Psoas muscle (tissue), 8 donors: ENCODE measurements around the gene AWAT2. TPM values are rescaled to one million over a fixed set of nuclear protein-coding genes. Genes with fewer than 3 reads are reported as not detected.

ENCODE experiments used
- ATAC-seq, 4 donors: fragments of 200-7000 bp; cut with Tn5 transposase; one replicate each; pipeline ENCODE4 v1.9.1; 2020; ENCODE audit warnings: moderate library complexity in 3 of 4, mild to moderate bottlenecking in 2 of 4
- DNase-seq, 2 donors: peaks; one replicate each; pipeline ENCODE4 v3.0.0-alpha.2; 2020
- H3K27ac ChIP-seq: fragments of 200-600 bp; one replicate; pipeline ENCODE4 v1.8.0; 2022
- H3K27me3 ChIP-seq, 3 donors: fragments of 200-600 bp in 1 of 3; one replicate each; pipeline versions ENCODE4 v1.6.1 to v1.8.0; 2013 to 2022; ENCODE audit warnings: low read length in 2 of 3, mild to moderate bottlenecking in 2 of 3, moderate library complexity in 1 of 3; ENCODE audit not compliant: insufficient read depth in 3 of 3
- H3K36me3 ChIP-seq, 2 donors: fragments of 200-600 bp in 1 of 2; one replicate each; pipeline versions ENCODE4 v1.6.1 to v1.8.0; 2013 to 2022; ENCODE audit warnings: low read depth in 1 of 2, mild to moderate bottlenecking in 1 of 2, moderate library complexity in 1 of 2; ENCODE audit not compliant: insufficient read depth in 1 of 2
- H3K4me1 ChIP-seq: fragments of 200-600 bp; one replicate; pipeline ENCODE4 v1.8.0; 2022
- H3K4me3 ChIP-seq: fragments of 200-600 bp; one replicate; pipeline ENCODE4 v1.8.0; 2022; ENCODE audit warnings: mild to moderate bottlenecking
- H3K9me3 ChIP-seq: fragments of 200-600 bp; one replicate; pipeline ENCODE4 v1.8.0; 2022
- WGBS, 3 donors: extraction: QIAGEN DNeasy Blood & Tissue Kit; methylation state at CpG; one replicate each; pipeline versions ENCODE4 v1.1.6 to v1.1.7; 2013; 5-methylcytosine and 5-hydroxymethylcytosine counted together
- intact Hi-C, 2 donors: fragments of 100-400 bp; cut with DNase I; formaldehyde crosslinking; loops; one replicate each; pipeline versions ENCODE4 v1.11.0 to v1.14.2; 2022
- polyA plus RNA-seq, 3 donors: library from polyadenylated mRNA; stranded (reverse); fragments of 200-250 nt; gene quantifications; one replicate each; pipeline ENCODE4 v1.2.3, GENCODE V29; 2013
- total RNA-seq, 4 donors: library from RNA; stranded (reverse); fragmentation: NEBNext Ultra II Directional in 2 of 4; extraction: Animal tissue kit (Norgen Biotek cat#: 25700) in 2 of 4; gene quantifications; one replicate each; pipeline versions ENCODE4 v1.2.1 to v1.2.4, GENCODE V29; 2021 to 2023
- TF ChIP-seq, protein P1 (sequence below): fragments of 200-600 bp; IDR thresholded peaks from one replicate; pipeline ENCODE4 v1.8.0; 2022; ENCODE audit warnings: antibody characterized with exemption
- donor health status: healthy with polysubstance abuse.
- donor health status: DM: no; HTN: no; CAD: no; lungs with moderate emphysema.
- donor health status: Bipolar disorder and iron deficiency.
- donor health status: healthy.
- donor health status: DM: yes; HTN: yes; CAD: no.
- donor health status: DM: no; HTN: no; CAD: no.
- donor health status: DM: no; HTN: no; CAD: no.
- donor health status: DM: yes; HTN: yes; CAD: no.

The AWAT2 gene
- total and polyA plus RNA-seq, 7 donors = not detected

DNA sequence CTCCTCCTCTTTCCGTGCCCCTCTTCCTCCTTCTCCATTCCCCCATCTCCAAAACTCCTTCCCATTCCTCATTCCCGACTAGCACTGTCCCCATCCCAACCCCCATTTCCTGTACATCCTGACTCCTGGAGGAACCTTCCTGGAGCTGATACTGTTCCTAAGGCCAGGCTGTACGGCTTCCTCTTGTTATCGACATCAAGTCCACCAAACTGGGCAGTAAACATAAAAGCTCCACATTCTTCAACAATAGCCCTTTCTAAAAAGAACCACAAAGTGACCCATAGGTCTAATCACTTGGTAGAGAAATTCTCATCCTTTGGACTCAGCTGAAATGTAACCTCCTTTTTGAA, 22.9 kb downstream of the AWAT2 start:
- ATAC-seq = no peak
- Histone ChIP-seq H3K27ac (no peak overlapping the region), H3K36me3 (no peaks in the 10 kb centered on the region), H3K4me3 (no peak overlapping the region), H3K9me3 (no peaks in the 10 kb centered on the region), H3K4me1 (no peaks in the 10 kb centered on the region), H3K27me3 (peaks cover 0 to 34% (median 0%) of the 10 kb centered on the region in 3 donors)
- DNase-seq = no peak
- TF ChIP-seq, protein P1, sequence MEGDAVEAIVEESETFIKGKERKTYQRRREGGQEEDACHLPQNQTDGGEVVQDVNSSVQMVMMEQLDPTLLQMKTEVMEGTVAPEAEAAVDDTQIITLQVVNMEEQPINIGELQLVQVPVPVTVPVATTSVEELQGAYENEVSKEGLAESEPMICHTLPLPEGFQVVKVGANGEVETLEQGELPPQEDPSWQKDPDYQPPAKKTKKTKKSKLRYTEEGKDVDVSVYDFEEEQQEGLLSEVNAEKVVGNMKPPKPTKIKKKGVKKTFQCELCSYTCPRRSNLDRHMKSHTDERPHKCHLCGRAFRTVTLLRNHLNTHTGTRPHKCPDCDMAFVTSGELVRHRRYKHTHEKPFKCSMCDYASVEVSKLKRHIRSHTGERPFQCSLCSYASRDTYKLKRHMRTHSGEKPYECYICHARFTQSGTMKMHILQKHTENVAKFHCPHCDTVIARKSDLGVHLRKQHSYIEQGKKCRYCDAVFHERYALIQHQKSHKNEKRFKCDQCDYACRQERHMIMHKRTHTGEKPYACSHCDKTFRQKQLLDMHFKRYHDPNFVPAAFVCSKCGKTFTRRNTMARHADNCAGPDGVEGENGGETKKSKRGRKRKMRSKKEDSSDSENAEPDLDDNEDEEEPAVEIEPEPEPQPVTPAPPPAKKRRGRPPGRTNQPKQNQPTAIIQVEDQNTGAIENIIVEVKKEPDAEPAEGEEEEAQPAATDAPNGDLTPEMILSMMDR = no peak
- intact Hi-C loops = loop anchor here in 1 of 2 donors (5.0 kb wide), 1 partner anchor 410 kb away; the partner anchor contains the start of gene EDA
- WGBS, 3 donors = 57 to 61% (median 60%) methylated on average over 4 of the region's 4 CpGs

DNA sequence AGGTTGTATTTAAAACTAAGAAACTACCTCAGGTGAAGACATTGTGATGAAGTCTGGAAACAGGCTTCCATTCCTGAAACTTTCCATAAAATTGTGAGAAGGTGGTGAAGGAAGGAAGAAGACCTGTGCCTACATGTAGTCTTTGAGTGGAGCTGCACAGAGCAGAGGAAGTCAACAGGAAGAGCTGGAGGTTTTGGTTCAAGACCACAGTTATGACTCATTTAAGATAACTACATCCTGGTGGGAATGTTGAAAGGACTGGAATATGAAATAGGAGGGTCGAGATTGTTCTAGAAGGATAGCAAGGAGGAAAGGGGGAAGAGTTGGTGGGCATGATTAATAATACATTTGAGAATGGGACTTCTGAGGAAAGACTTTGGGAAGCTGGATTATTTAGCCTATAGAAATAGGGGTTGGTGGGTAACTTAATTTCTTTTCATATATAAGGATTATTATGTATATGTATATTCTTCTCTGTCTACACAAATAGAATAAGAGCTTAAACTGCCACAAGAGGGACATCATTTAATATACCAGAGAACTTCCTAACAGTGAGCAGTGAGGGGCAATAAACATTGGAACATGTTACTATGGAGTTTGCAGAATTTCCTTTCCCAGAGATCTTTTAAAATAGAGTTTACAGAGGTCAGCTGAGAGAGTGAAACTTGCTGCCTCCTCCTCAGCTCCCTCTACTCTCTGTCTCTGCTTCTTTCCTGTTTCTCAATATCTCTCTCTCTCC, 23.5 kb downstream of the AWAT2 start:
- TF ChIP-seq, protein P1 = no peak
- H3K9me3 ChIP-seq = no peaks in the 10 kb centered on the region
- DNase-seq (no peak), ATAC-seq (no peak)
- peaks cover 0 to 31% (median 0%) of the 10 kb centered on the region in 3 donors for H3K27me3 ChIP-seq
- no peak overlapping the region for H3K27ac ChIP-seq
- H3K4me1 ChIP-seq = no peaks in the 10 kb centered on the region
- H3K36me3 ChIP-seq = no peaks in the 10 kb centered on the region
- no peak overlapping the region for H3K4me3 ChIP-seq
- WGBS, 3 donors = 38 to 73% (median 56%) methylated on average over 1 of the region's 1 CpG
- intact Hi-C loops = loop anchor here in 1 of 2 donors (5.0 kb wide), 1 partner anchor 409 kb away; the partner anchor contains the start of gene EDA

DNA sequence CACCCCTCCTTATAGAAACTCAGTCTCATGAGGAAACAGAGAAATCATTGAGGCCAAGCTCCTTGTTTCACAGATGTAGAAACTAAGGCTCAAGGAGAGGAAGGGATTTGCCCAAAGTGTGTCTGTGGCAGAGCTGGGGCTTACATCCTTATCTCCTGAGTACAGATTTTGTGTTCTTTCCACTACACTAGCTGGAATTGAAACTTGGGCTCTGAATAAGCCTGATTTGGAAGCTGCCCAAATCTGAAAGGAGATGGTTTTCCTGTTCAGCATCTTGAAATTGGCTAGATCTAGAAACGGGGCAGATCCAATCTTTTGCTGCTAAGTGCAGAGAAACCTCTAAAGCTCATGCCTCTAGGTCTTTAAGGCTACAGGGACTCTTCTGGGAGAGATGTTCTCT, 24.3 kb downstream of the AWAT2 start:
- no peak overlapping the region for H3K27ac ChIP-seq
- H3K4me3 ChIP-seq = no peak overlapping the region
- no peaks in the 10 kb centered on the region for H3K36me3 ChIP-seq
- WGBS, 3 donors = 12 to 29% (median 20%) methylated on average over 1 of the region's 1 CpG
- ATAC-seq (no peak), DNase-seq (no peak)
- no peaks in the 10 kb centered on the region for H3K4me1 ChIP-seq
- TF ChIP-seq, protein P1 = no peak
- H3K27me3 ChIP-seq = peaks cover 0 to 25% (median 0%) of the 10 kb centered on the region in 3 donors
- no peaks in the 10 kb centered on the region for H3K9me3 ChIP-seq
- intact Hi-C loops = loop anchor here in 1 of 2 donors (5.0 kb wide), 1 partner anchor 408 kb away; the partner anchor contains the start of gene EDA

DNA sequence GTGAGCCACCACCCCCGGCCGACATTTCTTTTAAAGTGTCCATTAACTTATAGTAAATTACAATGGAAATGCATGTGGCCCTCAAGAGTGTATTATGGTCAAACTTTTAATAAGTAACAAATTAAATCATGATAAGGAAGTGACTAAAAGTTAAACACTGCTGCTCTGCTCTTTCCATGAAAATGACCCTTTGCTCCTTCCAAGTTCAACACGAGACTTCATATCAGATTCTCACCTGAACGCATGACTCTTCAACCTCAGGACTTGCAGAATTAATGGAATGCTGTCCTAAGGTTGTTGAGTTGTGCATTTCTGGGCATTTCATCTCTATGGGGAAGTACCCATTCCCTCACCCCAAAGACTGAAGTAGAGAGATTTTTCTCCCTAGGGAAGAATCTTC, 27.1 kb downstream of the AWAT2 start:
- H3K36me3 ChIP-seq = no peaks in the 10 kb centered on the region
- H3K27ac ChIP-seq = no peak overlapping the region
- DNase-seq (no peak), ATAC-seq (no peak)
- intact Hi-C loops = no loop called here
- H3K27me3 ChIP-seq = peaks cover 0 to 10% (median 0%) of the 10 kb centered on the region in 3 donors
- TF ChIP-seq, protein P1 = no peak
- no peak overlapping the region for H3K4me3 ChIP-seq
- H3K4me1 ChIP-seq = no peaks in the 10 kb centered on the region
- peaks cover 13% of the 10 kb centered on the region for H3K9me3 ChIP-seq
- 82 to 94% (median 94%) methylated on average over 4 of the region's 4 CpGs for WGBS, 3 donors
